HL-60/S4 treated with phorbol 12-myristate 13-acetate at 8.2 ng/mL for 4 days and 3 days (cell line): ENCODE data around the gene SPOPL.
"Not testable (repeated sequence)": the region's sequence is repeated elsewhere in the genome, so short reads cannot be mapped to it uniquely, and the experiment has no call there.

Experiments used
- in situ Hi-C: fragments of 300-500 bp; cut with MboI; formaldehyde crosslinking; loops from 2 replicates; pipeline ENCODE4 v1.15.0; 2022; ENCODE audit warnings: low sequenced_read_pairs

The SPOPL gene

GRCh38 chr2:138522556-138522955 is 21.0 kb downstream of the SPOPL start:
- in situ Hi-C loops = no loop called here

GRCh38 chr2:138523018-138523672 is 21.6 kb downstream of the SPOPL start:
- in situ Hi-C loops = not testable (repeated sequence)

DNA sequence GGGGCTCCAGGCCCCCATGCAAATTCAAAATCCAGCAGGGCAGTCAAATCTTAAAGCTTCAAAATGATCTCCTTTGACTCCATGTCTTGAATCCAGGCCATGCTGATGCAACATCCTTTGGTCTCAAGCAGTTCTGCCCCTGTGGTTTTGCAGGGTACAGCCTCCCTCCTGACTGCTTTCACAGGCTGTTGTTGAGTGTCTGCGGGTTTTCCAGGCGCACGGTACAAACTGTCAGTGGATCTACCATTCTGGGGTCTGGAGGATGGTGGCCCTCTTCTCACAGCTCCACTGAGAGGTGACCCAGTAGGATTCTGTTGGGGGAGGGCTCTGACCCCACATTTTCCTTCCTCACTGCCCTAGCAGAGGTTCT is 22.1 kb downstream of the SPOPL start:
- in situ Hi-C loops = not testable (repeated sequence)

DNA sequence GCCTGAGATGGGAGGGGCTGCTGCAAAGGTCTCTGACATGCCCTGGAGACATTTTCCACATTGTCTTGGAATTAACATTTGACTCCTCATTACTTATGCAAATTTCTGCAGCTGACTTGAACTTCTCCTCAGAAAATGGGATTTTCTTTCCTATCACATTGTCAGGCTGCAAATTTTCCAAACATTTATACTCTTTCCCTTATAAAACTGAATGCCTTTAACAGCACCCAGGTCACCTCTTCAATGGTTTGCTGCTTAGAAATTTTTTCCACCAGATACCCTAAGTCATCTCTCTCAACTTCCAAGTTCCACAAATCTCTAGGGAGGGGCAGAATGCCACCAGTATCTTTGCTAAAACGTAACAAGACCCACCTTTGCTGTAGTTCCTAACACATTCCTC is 22.8 kb downstream of the SPOPL start:
- in situ Hi-C loops = not testable (repeated sequence)

DNA sequence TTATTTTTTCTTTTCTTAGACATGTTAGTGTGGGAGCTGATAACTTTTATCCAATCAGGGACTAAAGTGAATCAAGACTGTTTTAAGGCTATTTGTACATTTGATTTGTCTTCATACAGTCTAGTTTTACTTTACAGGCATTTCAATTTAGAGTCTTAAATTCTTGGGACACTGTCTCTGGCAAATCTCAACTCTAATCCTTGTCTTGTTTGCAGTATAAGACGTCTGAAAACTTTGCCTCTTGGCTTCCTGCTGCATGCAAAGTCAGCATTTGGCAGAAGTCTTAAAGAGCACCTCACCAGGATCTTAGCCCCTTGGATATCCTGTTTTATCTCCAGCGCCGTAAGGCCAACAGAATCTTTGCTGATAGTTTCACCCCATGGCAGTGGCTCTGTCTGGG is 30.3 kb downstream of the SPOPL start:
- in situ Hi-C loops = no loop called here

- in situ Hi-C loops = no loop called here
Observed at GRCh38 chr2:138534791-138535190, 33.2 kb downstream of the SPOPL start.

GRCh38 chr2:138536302-138536701 is 34.7 kb downstream of the SPOPL start:
- in situ Hi-C loops = no loop called here

DNA sequence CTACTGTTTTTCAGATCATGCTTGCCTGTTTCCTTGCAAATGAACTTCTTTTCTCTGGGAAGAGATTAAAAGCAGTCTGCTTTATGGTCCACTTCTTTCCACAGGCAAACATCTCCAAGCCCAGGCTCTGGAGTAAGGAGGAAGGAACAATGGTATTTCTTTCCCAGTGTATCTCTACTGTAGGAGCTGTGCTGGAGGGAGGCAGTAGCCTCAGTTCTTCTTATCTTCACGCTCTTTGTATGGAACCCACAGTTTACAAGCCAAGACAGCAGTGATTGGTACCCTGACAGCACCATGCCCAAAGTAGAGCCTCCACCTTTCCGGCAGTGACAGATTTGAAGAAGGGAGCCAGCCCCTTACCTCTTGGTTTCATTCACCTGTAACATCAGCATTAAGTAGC is 35.2 kb downstream of the SPOPL start:
- in situ Hi-C loops = no loop called here

GRCh38 chr2:138537170-138537915 is 35.8 kb downstream of the SPOPL start:
- in situ Hi-C loops = no loop called here

DNA sequence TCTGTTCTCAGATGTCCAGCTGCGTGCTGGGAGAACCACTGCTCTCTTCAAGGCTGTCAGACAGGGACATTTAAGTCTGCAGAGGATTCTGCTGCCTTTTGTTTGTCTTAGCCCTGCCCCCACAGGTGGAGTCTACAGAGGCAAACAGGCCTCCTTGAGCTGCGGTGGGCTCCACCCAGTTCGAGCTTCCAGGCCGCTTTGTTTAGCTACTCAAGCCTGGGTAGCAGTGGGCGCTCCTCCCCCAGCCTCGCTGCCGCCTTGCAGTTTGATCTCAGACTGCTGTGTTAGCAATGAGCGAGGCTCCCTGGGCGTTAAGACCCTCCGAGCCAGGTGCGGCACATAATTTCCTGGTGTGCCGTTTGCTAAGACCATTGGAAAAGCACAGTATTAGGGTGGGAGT is 42.6 kb downstream of the SPOPL start:
- in situ Hi-C loops = not testable (repeated sequence)

GRCh38 chr2:138548796-138549195 is 47.2 kb downstream of the SPOPL start:
- in situ Hi-C loops = no loop called here

GRCh38 chr2:138550172-138550571 is 48.6 kb downstream of the SPOPL start:
- in situ Hi-C loops = no loop called here

- in situ Hi-C loops = no loop called here
Observed at GRCh38 chr2:138550670-138551287, 49.2 kb downstream of the SPOPL start.

GRCh38 chr2:138554123-138554522 is 52.6 kb downstream of the SPOPL start:
- in situ Hi-C loops = no loop called here

DNA sequence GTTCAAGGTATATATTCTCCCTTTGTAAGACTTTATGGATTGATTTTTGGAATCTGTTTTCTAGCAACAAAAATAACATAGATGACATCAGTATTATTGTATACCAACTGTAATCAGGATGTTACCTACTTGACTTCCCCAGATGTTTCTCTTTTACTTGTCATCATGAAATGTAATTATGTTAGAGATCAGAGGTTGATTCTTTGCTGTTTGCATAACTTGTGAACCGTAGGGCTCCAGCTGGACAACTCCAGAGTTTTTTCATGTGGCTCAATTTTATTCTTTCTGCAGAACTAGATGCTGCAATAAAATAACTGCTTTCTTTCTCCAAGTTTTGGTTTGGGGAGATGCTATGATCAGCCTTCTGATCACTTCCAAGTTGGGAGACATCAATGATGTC is 58.1 kb downstream of the SPOPL start:
- in situ Hi-C loops = no loop called here

DNA sequence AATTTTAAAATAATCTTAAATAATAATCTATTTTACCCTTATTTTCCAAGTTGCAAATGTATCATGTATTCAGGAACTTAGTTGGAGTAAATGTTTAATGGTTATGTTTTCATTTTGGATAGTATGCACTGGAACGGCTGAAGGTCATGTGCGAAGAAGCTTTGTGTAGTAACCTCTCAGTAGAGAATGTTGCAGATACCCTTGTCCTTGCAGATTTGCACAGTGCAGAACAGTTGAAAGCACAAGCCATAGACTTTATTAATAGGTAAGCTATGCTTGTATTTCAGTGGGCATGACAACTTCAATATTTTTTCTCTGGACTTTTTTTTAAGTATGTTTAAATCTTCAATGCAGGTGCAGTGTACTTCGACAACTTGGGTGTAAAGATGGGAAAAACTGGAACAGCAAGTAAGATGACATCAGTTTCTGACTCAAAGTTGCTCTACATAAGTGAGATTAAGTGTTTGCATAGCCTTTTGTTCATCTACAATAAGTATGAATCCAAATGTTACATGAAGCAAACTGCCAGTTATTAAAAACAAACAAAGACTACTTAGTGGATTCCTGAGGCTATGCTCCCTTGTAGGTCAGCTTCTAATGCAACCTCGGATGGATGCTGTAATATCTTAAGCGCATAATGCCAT is 63.1 kb downstream of the SPOPL start:
- in situ Hi-C loops = no loop called here

GRCh38 chr2:138565230-138565598 is 63.6 kb downstream of the SPOPL start:
- in situ Hi-C loops = no loop called here

- in situ Hi-C loops = no loop called here
Observed at GRCh38 chr2:138572318-138572717, 70.7 kb downstream of the SPOPL start.

DNA sequence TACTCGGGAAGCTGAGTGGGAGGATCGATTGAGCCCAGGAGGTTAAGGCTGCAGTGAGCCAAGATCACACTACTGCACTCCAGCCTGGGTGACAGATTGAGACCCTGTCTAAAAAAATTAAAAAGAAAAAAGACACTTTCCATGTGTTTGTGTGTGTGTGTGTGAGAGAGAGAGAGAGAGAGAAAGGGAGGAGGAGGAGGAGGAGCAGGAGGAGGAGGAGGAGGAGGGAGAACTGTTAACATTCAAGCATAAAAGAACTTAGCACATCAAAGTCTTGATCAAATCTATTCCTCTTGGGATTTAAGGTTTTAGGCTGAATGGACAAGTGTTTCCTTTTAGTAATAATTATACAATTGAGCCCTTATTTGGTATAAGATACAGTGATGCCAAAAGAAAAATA is 75.5 kb downstream of the SPOPL start:
- in situ Hi-C loops = no loop called here

GRCh38 chr2:138579556-138579955 is 78.0 kb downstream of the SPOPL start:
- in situ Hi-C loops = no loop called here

- in situ Hi-C loops = no loop called here
Observed at GRCh38 chr2:138581909-138582308, 80.3 kb downstream of the SPOPL start.

- in situ Hi-C loops = no loop called here
Observed at GRCh38 chr2:138589663-138590062, 88.1 kb downstream of the SPOPL start.
